ENCODE measurements around the gene KCNE2. TPM values are rescaled to one million over a fixed set of nuclear protein-coding genes. Genes with fewer than 3 reads are reported as not detected.

Gene KCNE2, protein sequence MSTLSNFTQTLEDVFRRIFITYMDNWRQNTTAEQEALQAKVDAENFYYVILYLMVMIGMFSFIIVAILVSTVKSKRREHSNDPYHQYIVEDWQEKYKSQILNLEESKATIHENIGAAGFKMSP
- not detected for total RNA-seq

DNA sequence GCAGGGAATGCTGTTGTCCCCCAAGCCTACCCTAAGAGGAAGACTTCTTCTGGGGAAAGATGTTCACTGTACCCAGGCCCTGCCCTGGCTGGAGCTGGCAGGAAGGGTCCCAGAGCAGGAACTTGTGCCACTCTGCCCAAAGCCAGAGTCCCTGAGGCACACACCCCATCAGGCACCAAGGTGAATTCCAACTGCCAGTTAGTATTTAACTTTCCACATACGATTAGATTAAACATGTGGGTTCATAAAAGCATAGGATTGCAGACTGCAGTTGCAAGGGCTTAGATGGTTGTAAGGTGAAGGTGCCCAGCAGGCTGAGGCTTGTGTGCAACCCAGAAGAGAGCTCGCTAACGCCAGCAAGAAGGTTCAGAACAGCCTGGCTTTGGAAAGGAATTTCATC is at the start of gene KCNE2:
KCNE2 (plus strand) TSS at position 274 of the 400 bp plus-strand sequence. CDS start 6,473 bp downstream, outside the sequence.
- no peak within 1 kb of the TSS for H3K27ac ChIP-seq
- TF ChIP-seq, protein P1, sequence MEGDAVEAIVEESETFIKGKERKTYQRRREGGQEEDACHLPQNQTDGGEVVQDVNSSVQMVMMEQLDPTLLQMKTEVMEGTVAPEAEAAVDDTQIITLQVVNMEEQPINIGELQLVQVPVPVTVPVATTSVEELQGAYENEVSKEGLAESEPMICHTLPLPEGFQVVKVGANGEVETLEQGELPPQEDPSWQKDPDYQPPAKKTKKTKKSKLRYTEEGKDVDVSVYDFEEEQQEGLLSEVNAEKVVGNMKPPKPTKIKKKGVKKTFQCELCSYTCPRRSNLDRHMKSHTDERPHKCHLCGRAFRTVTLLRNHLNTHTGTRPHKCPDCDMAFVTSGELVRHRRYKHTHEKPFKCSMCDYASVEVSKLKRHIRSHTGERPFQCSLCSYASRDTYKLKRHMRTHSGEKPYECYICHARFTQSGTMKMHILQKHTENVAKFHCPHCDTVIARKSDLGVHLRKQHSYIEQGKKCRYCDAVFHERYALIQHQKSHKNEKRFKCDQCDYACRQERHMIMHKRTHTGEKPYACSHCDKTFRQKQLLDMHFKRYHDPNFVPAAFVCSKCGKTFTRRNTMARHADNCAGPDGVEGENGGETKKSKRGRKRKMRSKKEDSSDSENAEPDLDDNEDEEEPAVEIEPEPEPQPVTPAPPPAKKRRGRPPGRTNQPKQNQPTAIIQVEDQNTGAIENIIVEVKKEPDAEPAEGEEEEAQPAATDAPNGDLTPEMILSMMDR (IDR thresholded peaks at IDR 0.05), result no peak
- H3K4me1 ChIP-seq (ENCODE audit: control insufficient read depth in 1 of 2, low read depth in 2 of 2), result no peaks in the 10 kb centered on the region
- H3K36me3 ChIP-seq, result no peaks in the 10 kb centered on the region
- no peak within 1 kb of the TSS for H3K4me3 ChIP-seq
- DNase-seq (ENCODE audit: low spot score) (no peak), ATAC-seq (ENCODE audit: insufficient number of reproducible peaks, low FRiP score, low read depth) (no peak)
- H3K9me3 ChIP-seq, result no peaks in the 10 kb centered on the region
- H3K27me3 ChIP-seq (replicated peaks; ENCODE audit: insufficient read depth), result no peaks in the 10 kb centered on the region

DNA sequence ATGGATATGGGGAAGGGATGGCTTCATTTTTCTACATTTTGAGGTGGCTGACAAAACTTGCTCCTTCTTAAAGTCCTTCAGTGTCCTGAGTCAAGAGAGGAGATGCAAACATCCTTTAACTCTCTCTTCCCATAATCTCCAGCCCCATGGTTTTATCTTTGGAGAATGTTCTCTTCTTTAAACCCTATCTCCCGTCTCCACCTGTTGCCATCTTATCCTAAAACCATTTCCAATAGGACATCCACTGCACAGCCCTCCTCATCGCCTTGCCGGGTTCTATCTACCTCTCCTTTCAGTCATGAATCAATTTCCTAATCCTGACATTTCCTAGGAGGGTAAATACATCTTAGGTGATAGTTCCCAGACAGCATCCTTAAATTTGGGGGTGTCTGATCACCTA is 44.2 kb upstream of the KCNE2 start:
- Histone ChIP-seq H3K36me3 (no peaks in the 10 kb centered on the region), H3K27ac (no peak overlapping the region), H3K9me3 (no peaks in the 10 kb centered on the region), H3K27me3 (replicated peaks; ENCODE audit: insufficient read depth) (no peaks in the 10 kb centered on the region), H3K4me3 (no peak overlapping the region), H3K4me1 (ENCODE audit: control insufficient read depth in 1 of 2, low read depth in 2 of 2) (peaks cover 0 to 16% of the 10 kb centered on the region in 2 donors)
- DNase-seq (ENCODE audit: low spot score) (no peak), ATAC-seq (ENCODE audit: insufficient number of reproducible peaks, low FRiP score, low read depth) (no peak)
- TF ChIP-seq, protein P1 (IDR thresholded peaks at IDR 0.05), result no peak

GRCh38 chr21:34320011-34320410 is 43.8 kb upstream of the KCNE2 start:
- Histone ChIP-seq H3K4me3 (no peak overlapping the region), H3K4me1 (ENCODE audit: control insufficient read depth in 1 of 2, low read depth in 2 of 2) (peaks cover 0 to 16% of the 10 kb centered on the region in 2 donors), H3K36me3 (no peaks in the 10 kb centered on the region), H3K27ac (no peak overlapping the region), H3K9me3 (no peaks in the 10 kb centered on the region), H3K27me3 (replicated peaks; ENCODE audit: insufficient read depth) (no peaks in the 10 kb centered on the region)
- no peak for ATAC-seq (ENCODE audit: insufficient number of reproducible peaks, low FRiP score, low read depth)
- TF ChIP-seq, protein P1 (IDR thresholded peaks at IDR 0.05), result no peak
- no peak for DNase-seq (ENCODE audit: low spot score)

DNA sequence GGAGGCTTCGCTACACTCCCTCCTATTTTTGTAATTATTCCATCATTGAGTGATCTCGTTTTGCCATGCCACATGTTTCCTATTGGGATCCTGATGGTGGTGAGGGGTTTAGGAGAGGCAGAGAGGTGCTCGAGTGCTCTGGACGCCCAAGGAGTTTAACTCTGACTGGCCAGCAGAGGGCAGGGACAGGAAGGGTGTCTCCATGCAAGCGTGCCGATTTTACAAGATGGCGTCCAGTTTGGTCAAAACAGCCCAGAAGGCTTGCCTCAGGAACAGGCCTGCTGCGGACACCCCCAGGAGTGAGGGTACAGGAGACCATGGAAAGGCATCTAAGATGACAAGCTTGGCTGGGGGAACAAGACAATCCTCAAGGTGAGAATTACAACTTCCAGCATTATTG is 33.8 kb upstream of the KCNE2 start:
- Histone ChIP-seq H3K9me3 (no peaks in the 10 kb centered on the region), H3K27me3 (replicated peaks; ENCODE audit: insufficient read depth) (no peaks in the 10 kb centered on the region), H3K27ac (no peak overlapping the region), H3K36me3 (no peaks in the 10 kb centered on the region), H3K4me3 (no peak overlapping the region), H3K4me1 (ENCODE audit: control insufficient read depth in 1 of 2, low read depth in 2 of 2) (peaks cover 7 to 25% of the 10 kb centered on the region in 2 donors)
- ATAC-seq (ENCODE audit: insufficient number of reproducible peaks, low FRiP score, low read depth), result no peak
- TF ChIP-seq, protein P1 (IDR thresholded peaks at IDR 0.05), result no peak
- no peak for DNase-seq (ENCODE audit: low spot score)

GRCh38 chr21:34331726-34332125 is 32.1 kb upstream of the KCNE2 start:
- no peak for DNase-seq (ENCODE audit: low spot score)
- TF ChIP-seq, protein P1 (IDR thresholded peaks at IDR 0.05), result no peak
- peaks cover 10 to 40% of the 10 kb centered on the region in 2 donors for H3K4me1 ChIP-seq (ENCODE audit: control insufficient read depth in 1 of 2, low read depth in 2 of 2)
- no peak overlapping the region for H3K27ac ChIP-seq
- no peak for ATAC-seq (ENCODE audit: insufficient number of reproducible peaks, low FRiP score, low read depth)
- no peaks in the 10 kb centered on the region for H3K36me3 ChIP-seq
- H3K4me3 ChIP-seq, result no peak overlapping the region
- no peaks in the 10 kb centered on the region for H3K27me3 ChIP-seq (replicated peaks; ENCODE audit: insufficient read depth)
- H3K9me3 ChIP-seq, result no peaks in the 10 kb centered on the region
